T-cell (primary cell): ENCODE results near the gene ASIC1. TPM values are rescaled to one million over a fixed set of nuclear protein-coding genes. Genes with fewer than 3 reads are reported as not detected.

Source experiments
- ATAC-seq, 4 experiments: fragments of 200-7000 bp in 3 of 4; fragments of 150-1000 bp in 1 of 4; cut with Tn5 transposase; replicated peaks in 1 of 4; 1 replicate in 3 of 4; 2 replicates in 1 of 4; pipeline ENCODE4 v1.10.0; 2021; ENCODE audit warnings: moderate library complexity in 3 of 4, mild to moderate bottlenecking in 2 of 4, moderate number of reproducible peaks in 1 of 4
- CTCF ChIA-PET, 2 donors: fragments of 300-600 bp; sonication (Branson Sonifier 250); formaldehyde crosslinking; loops; one replicate each; lab custom pipeline; 2022; ENCODE audit warnings: antibody characterized with exemption in 2 of 2; lab: Charles Lee
- POLR2A ChIA-PET, 2 donors: fragments of 300-600 bp; sonication (Branson Sonifier 250); formaldehyde crosslinking; loops; one replicate each; lab custom pipeline; 2022; ENCODE audit warnings: antibody characterized with exemption in 2 of 2; lab: Charles Lee
- DNase-seq, 35 experiments: peaks; one replicate each; pipeline versions ENCODE4 v3.0.0 to v3.0.0-alpha.2; 2013 to 2023
- H3K27ac ChIP-seq: one replicate; pipeline ENCODE4 v1.5.1; 2013; ENCODE audit warnings: low read length
- H3K27me3 ChIP-seq, 2 experiments: replicated peaks in 1 of 2; 1 replicate in 1 of 2; 2 replicates in 1 of 2; pipeline versions ENCODE4 v1.6.1 to v1.7.0; 2013; ENCODE audit warnings: low read length in 1 of 2, mixed read lengths in 1 of 2; ENCODE audit not compliant: control insufficient read depth in 2 of 2, insufficient read depth in 2 of 2; ENCODE audit errors: extremely low read depth in 1 of 2
- H3K36me3 ChIP-seq, 2 donors: 1 replicate in 1 of 2; 2 replicates in 1 of 2; pipeline versions ENCODE4 v1.6.1 to v1.7.0; 2013; ENCODE audit warnings: low read length in 1 of 2; ENCODE audit not compliant: control insufficient read depth in 2 of 2, insufficient read depth in 1 of 2; ENCODE audit errors: extremely low read depth in 1 of 2
- H3K4me1 ChIP-seq, 2 experiments: 1 replicate in 1 of 2; 2 replicates in 1 of 2; pipeline versions ENCODE4 v1.6.1 to v1.7.0; 2013; ENCODE audit warnings: low read length in 2 of 2, mixed read lengths in 1 of 2; ENCODE audit not compliant: insufficient read depth in 2 of 2, control insufficient read depth in 1 of 2; ENCODE audit errors: extremely low read depth in 1 of 2
- H3K4me3 ChIP-seq, 2 donors: 1 replicate in 1 of 2; 2 replicates in 1 of 2; pipeline versions ENCODE4 v1.5.1 to v1.7.0; 2013; ENCODE audit warnings: mild to moderate bottlenecking in 2 of 2, low read length in 1 of 2, moderate library complexity in 1 of 2; ENCODE audit not compliant: control insufficient read depth in 1 of 2; ENCODE audit errors: extremely low read depth in 1 of 2
- H3K9me3 ChIP-seq: 2 replicates; pipeline ENCODE4 v1.7.0; 2013
- H3K27ac Mint-ChIP-seq, 2 donors: one replicate each; pipeline ENCODE4 v1.8.0; 2020 to 2021; ENCODE audit warnings: mild to moderate bottlenecking in 2 of 2, mixed read lengths in 2 of 2
- H3K27me3 Mint-ChIP-seq, 2 donors: one replicate each; pipeline ENCODE4 v1.8.0; 2021 to 2022; ENCODE audit warnings: mixed read lengths in 2 of 2
- H3K36me3 Mint-ChIP-seq: one replicate; pipeline ENCODE4 v1.8.0; 2021; ENCODE audit warnings: mixed read lengths
- H3K4me1 Mint-ChIP-seq, 3 donors: one replicate each; pipeline ENCODE4 v1.8.0; 2020 to 2022; ENCODE audit warnings: mixed read lengths in 3 of 3, mild to moderate bottlenecking in 1 of 3
- H3K4me3 Mint-ChIP-seq, 3 donors: one replicate each; pipeline ENCODE4 v1.8.0; 2020 to 2022; ENCODE audit warnings: mild to moderate bottlenecking in 3 of 3, mixed read lengths in 3 of 3, moderate library complexity in 3 of 3
- H3K9me3 Mint-ChIP-seq, 3 donors: one replicate each; pipeline ENCODE4 v1.8.0; 2020 to 2022; ENCODE audit warnings: mixed read lengths in 3 of 3
- WGBS: methylation state at CpG from one replicate; pipeline ENCODE4 v1.1.5; 2013; ENCODE audit warnings: missing lambda C conversion rate; ENCODE audit not compliant: insufficient coverage; 5-methylcytosine and 5-hydroxymethylcytosine counted together
- total RNA-seq, 35 experiments: library from RNA in 6 of 35; stranded (reverse) in 6 of 35; fragments of 120-200 nt in 1 of 35; gene quantifications; one replicate each; pipeline versions ENCODE4 v1.2.1 to v1.2.4 and lab custom pipeline; 2013 to 2026

ASIC1 gene
- total RNA-seq, 5 donors from 2014 or later (not counting 1 experiment from before 2014, with no cell fraction given), result 1.6 to 9.1 (median 5.1) TPM

DNA sequence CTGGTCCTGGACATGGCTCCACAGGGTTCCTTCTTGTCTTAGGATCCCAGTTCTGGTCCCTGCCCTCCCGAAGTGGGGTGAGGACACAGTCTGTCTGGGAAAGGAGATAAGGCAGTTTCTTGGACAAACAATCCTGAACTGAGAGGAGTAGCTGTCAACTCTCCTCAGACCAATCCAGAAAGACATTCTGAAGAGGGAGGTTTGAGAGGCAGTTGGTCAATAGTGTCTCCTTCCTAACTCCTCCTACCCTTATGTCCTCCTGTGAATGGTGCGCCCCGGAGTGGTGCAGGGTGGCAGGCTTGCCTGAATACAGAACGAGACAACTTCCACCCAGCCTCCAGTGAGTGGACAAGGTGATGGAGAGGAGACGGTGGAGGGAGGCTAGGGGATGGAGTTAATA is 15.4 kb upstream of the ASIC1 start:
- Histone ChIP-seq H3K27ac (no peak overlapping the region), H3K27me3 (peaks cover 0 to 3% of the 10 kb centered on the region in 2 experiments), H3K4me3 (no peak overlapping the region), H3K36me3 (no peaks in the 10 kb centered on the region), H3K4me1 (no peaks in the 10 kb centered on the region), H3K9me3 (no peaks in the 10 kb centered on the region)
- DNase-seq, result no peak
- ATAC-seq, result no peak
- no CpG with 5 or more reads among the region's 5 CpGs for WGBS
- Mint-ChIP-seq H3K9me3 (no peaks in the 10 kb centered on the region), H3K4me3 (no peak overlapping the region), H3K4me1 (no peaks in the 10 kb centered on the region), H3K27me3 (peaks cover 0 to 2% of the 10 kb centered on the region in 2 donors), H3K36me3 (no peaks in the 10 kb centered on the region), H3K27ac (no peak overlapping the region)
- POLR2A ChIA-PET, result no interaction called here
- CTCF ChIA-PET, result interaction anchor here in 1 of 2 donors (0.6 kb wide), 1 partner anchor 11 kb away, joined by 4 read pairs; no protein-coding TSS in a partner anchor

- no peaks in the 10 kb centered on the region for H3K36me3 Mint-ChIP-seq
Observed at GRCh38 chr12:50042693-50043092, 14.7 kb upstream of the ASIC1 start.

DNA sequence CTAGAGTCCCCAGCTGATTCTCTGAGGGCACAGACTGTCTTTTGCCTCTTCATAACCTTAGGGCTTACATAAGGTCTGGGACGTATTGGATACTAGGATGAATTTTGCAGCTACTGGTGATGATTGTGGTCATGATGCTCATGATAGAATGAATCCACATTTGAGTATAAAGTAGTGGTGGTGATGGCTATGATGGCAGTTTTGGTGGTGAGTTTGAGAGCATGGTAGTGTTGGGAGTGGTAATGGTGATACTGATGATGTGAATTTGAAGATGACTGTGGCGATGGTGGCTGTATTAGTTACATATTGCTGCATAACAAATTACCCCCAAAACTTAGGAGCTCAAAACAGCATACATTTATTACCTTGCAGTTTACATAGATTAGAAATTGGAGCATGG is 14.1 kb upstream of the ASIC1 start:
- Mint-ChIP-seq H3K36me3 (no peaks in the 10 kb centered on the region), H3K4me3 (no peak overlapping the region), H3K27ac (no peak overlapping the region), H3K27me3 (no peaks in the 10 kb centered on the region), H3K4me1 (no peaks in the 10 kb centered on the region), H3K9me3 (no peaks in the 10 kb centered on the region)
- Histone ChIP-seq H3K27ac (no peak overlapping the region), H3K27me3 (peaks cover 0 to 7% of the 10 kb centered on the region in 2 experiments), H3K4me1 (no peaks in the 10 kb centered on the region), H3K36me3 (no peaks in the 10 kb centered on the region), H3K4me3 (no peak overlapping the region), H3K9me3 (no peaks in the 10 kb centered on the region)
- no peak for DNase-seq
- no peak for ATAC-seq
- CTCF ChIA-PET, result no interaction called here
- WGBS, result 90% methylated on average over 1 of the region's 2 CpGs
- POLR2A ChIA-PET, result no interaction called here

More at GRCh38 chr12:50042693-50043092, 14.7 kb upstream of the ASIC1 start:
- ChIA-PET CTCF (no interaction called here), POLR2A (no interaction called here)
- ATAC-seq, result no peak
- Mint-ChIP-seq H3K27ac (no peak overlapping the region), H3K9me3 (no peaks in the 10 kb centered on the region), H3K27me3 (peaks cover 0 to 2% of the 10 kb centered on the region in 2 donors), H3K4me1 (no peaks in the 10 kb centered on the region), H3K4me3 (no peak overlapping the region)
- H3K27me3 ChIP-seq, result peaks cover 0 to 7% of the 10 kb centered on the region in 2 experiments
- 69% methylated on average over 4 of the region's 6 CpGs for WGBS
- H3K4me1 ChIP-seq, result no peaks in the 10 kb centered on the region
- no peaks in the 10 kb centered on the region for H3K36me3 ChIP-seq
- H3K4me3 ChIP-seq, result no peak overlapping the region
- no peak for DNase-seq
- no peak overlapping the region for H3K27ac ChIP-seq
- H3K9me3 ChIP-seq, result no peaks in the 10 kb centered on the region

DNA sequence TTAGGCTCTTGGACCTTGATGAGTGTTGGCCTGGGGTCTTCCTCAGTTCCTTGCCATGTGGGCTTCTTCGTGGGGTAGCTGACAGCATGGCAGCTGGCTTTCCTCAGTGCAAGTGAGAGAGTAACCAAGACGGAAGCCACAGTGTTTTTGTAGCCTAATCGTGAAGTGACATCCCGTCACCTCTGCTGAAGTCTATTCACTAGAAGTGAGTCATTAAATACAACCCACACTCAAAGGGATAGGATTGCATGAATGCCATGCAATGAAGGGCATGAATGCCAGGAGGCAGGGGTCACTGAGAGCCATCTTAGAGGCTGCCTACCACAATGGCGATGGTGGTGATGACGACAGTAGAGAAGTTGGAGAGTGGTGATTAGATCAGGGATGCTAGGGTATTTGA is 13.5 kb upstream of the ASIC1 start:
- no peaks in the 10 kb centered on the region for H3K9me3 ChIP-seq
- no peaks in the 10 kb centered on the region for H3K4me1 ChIP-seq
- DNase-seq, result no peak
- no peak overlapping the region for H3K27ac ChIP-seq
- H3K4me3 ChIP-seq, result no peak overlapping the region
- peaks cover 0 to 12% of the 10 kb centered on the region in 2 experiments for H3K27me3 ChIP-seq
- POLR2A ChIA-PET, result interaction anchor here in 1 of 2 donors (0.6 kb wide), 1 partner anchor 34 kb away, joined by 3 read pairs; no protein-coding TSS in a partner anchor
- CTCF ChIA-PET, result no interaction called here
- Mint-ChIP-seq H3K4me1 (no peaks in the 10 kb centered on the region), H3K27ac (no peak overlapping the region), H3K27me3 (peaks cover 4 to 5% of the 10 kb centered on the region in 2 donors), H3K9me3 (no peaks in the 10 kb centered on the region), H3K4me3 (no peak overlapping the region), H3K36me3 (no peaks in the 10 kb centered on the region)
- 60% methylated on average over 1 of the region's 6 CpGs for WGBS
- no peak for ATAC-seq
- no peaks in the 10 kb centered on the region for H3K36me3 ChIP-seq

DNA sequence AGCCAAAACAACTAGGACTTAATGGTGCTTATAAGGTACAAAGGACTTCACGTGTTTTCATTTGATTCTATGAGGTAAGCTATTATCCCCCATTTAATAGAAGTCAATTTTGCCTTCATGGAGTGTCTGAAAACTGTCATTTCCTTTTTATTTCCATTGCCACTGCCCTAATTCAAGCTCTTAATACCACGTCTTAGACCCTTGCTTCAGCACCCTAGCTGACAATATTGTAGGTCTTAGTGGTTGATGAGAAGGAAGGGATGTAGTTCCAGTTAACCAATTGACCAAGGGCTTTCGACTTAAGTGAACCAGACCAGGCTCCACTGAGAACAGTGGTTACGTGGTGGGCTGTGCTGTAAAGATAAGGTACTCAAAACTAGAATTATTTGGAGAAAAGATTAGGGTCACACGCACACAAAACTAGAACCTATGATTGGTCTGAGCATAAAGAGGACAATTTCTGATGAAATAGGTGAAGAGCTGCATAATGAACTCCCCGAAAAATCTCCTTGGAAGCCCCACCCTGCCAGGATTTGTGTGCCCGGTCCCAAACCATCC is 9.6 kb upstream of the ASIC1 start:
- Histone ChIP-seq H3K4me3 (no peak overlapping the region), H3K4me1 (peaks cover 0 to 4% of the 10 kb centered on the region in 2 experiments), H3K9me3 (no peaks in the 10 kb centered on the region), H3K27me3 (peaks cover 2 to 43% of the 10 kb centered on the region in 2 experiments), H3K27ac (no peak overlapping the region), H3K36me3 (no peaks in the 10 kb centered on the region)
- no peaks in the 10 kb centered on the region for H3K9me3 Mint-ChIP-seq
- ChIA-PET CTCF (interaction anchor here (0.6 to 0.7 kb wide), 3 partner anchors 9 to 22 kb away, joined by 3 read pairs; no protein-coding TSS in a partner anchor), POLR2A (no interaction called here)
- H3K27me3 Mint-ChIP-seq, result peaks cover 35 to 39% of the 10 kb centered on the region in 2 donors
- no peak overlapping the region for H3K27ac Mint-ChIP-seq
- no peaks in the 10 kb centered on the region for H3K36me3 Mint-ChIP-seq
- H3K4me1 Mint-ChIP-seq, result peaks cover 0 to 4% (median 3%) of the 10 kb centered on the region in 3 donors
- ATAC-seq, result no peak
- 82% methylated on average over 2 of the region's 7 CpGs for WGBS
- DNase-seq, result no peak
- no peak overlapping the region for H3K4me3 Mint-ChIP-seq

DNA sequence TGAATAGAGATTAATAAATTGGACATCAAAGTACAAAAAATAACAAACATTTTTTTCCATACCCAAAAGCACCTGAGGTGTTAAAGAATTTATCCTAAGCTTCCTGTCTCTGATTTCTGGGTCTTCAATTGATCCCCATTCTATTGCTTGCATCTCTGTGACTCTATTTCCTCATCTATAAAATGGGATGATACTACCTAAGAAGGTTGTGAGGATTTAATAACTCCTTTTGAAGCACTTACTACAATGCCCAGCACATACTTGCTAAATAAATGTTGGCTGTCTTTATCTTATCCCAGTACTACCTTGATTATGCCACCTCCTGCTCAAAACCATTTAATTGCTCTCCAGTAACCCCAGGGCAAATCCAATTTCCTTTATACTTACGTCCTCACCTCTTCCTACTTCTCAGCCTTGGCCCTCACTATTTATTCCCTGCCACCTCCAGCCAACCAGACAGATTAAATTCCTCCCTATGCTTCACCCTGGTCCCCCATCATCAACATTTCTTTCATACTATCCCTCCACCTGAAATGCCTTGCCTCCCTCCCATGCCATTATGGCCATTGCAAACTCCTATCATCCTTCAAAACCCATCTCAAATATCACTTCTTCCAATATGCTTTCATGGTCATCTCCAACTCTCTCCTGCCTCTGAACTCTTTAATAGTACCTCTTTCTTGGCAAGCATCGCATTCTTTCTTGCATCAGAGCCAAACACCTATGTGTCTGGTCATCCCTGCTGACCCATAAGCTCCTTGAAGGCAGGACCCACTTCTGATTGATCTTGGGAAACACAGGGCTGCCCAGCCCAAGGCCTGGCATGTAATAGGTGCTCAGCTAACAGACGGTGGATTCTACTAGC is 7.9 kb upstream of the ASIC1 start:
- H3K9me3 ChIP-seq, result no peaks in the 10 kb centered on the region
- ChIA-PET CTCF (interaction anchor here in 1 of 2 donors (0.7 to 1.2 kb wide), 2 partner anchors 11 to 82 kb away, joined by 3 to 4 read pairs; no protein-coding TSS in a partner anchor), POLR2A (interaction anchor here in 1 of 2 donors (0.6 kb wide), 1 partner anchor 9 kb away, joined by 5 read pairs; no protein-coding TSS in a partner anchor)
- Mint-ChIP-seq H3K4me1 (peaks cover 0 to 4% (median 3%) of the 10 kb centered on the region in 3 donors), H3K27ac (no peak overlapping the region), H3K36me3 (no peaks in the 10 kb centered on the region), H3K4me3 (no peak overlapping the region), H3K27me3 (peaks cover 37 to 53% of the 10 kb centered on the region in 2 donors), H3K9me3 (no peaks in the 10 kb centered on the region)
- H3K27ac ChIP-seq, result no peak overlapping the region
- ATAC-seq, result no peak
- no peak overlapping the region for H3K4me3 ChIP-seq
- DNase-seq, result no peak
- H3K4me1 ChIP-seq, result peaks cover 0 to 4% of the 10 kb centered on the region in 2 experiments
- WGBS, result 74% methylated on average over 3 of the region's 3 CpGs
- H3K27me3 ChIP-seq, result peaks cover 2 to 54% of the 10 kb centered on the region in 2 experiments
- no peaks in the 10 kb centered on the region for H3K36me3 ChIP-seq
